Progenitor cell of endocrine pancreas (in vitro differentiated cells): Measurements from ENCODE around the gene AGR3. TPM values are rescaled to one million over a fixed set of nuclear protein-coding genes. Genes with fewer than 3 reads are reported as not detected.

Experiments used
- DNase-seq: peaks from one replicate; pipeline ENCODE4 v3.0.0; 2021; ENCODE audit warnings: low spot score; ENCODE audit not compliant: unreplicated experiment
- H3K27ac Mint-ChIP-seq: 2 replicates; pipeline ENCODE4 v1.8.0; 2021; ENCODE audit warnings: mild to moderate bottlenecking, moderate library complexity, mixed read lengths
- H3K27me3 Mint-ChIP-seq: 2 replicates; pipeline ENCODE4 v1.8.0; 2021; ENCODE audit warnings: mixed read lengths
- H3K36me3 Mint-ChIP-seq: 2 replicates; pipeline ENCODE4 v1.8.0; 2022; ENCODE audit warnings: mixed read lengths; ENCODE audit not compliant: insufficient read depth
- H3K4me1 Mint-ChIP-seq: 2 replicates; pipeline ENCODE4 v1.8.0; 2021; ENCODE audit warnings: low read depth, mixed read lengths
- H3K4me3 Mint-ChIP-seq: 2 replicates; pipeline ENCODE4 v1.8.0; 2021; ENCODE audit warnings: low read depth, mild to moderate bottlenecking, moderate library complexity, mixed read lengths
- H3K9me3 Mint-ChIP-seq: 2 replicates; pipeline ENCODE4 v1.8.0; 2021; ENCODE audit warnings: low read depth, mixed read lengths
- CTCF ChIP-seq: fragments of 200-600 bp; sonication (generic); IDR thresholded peaks from one replicate; pipeline ENCODE4 v1.5.0; 2021; ENCODE audit warnings: antibody characterized with exemption, mild to moderate bottlenecking; ENCODE audit not compliant: unreplicated experiment
- total RNA-seq: library from RNA; stranded (reverse); gene quantifications from 2 replicates; pipeline ENCODE4 v1.2.1, GENCODE V29; 2021

AGR3 gene
- total RNA-seq, 1 donor from 2014 or later: 5.8 TPM

GRCh38 chr7:16883918-16884317, 2.1 kb upstream of the AGR3 start:
- Mint-ChIP-seq H3K36me3 (no peaks in the 10 kb centered on the region), H3K4me3 (no peak overlapping the region), H3K9me3 (no peaks in the 10 kb centered on the region), H3K27me3 (no peaks in the 10 kb centered on the region), H3K4me1 (peaks cover 17% of the 10 kb centered on the region), H3K27ac (no peak overlapping the region)
- no peak for TF ChIP-seq CTCF
- DNase-seq: no peak

- H3K36me3 Mint-ChIP-seq: no peaks in the 10 kb centered on the region
- no peak for DNase-seq
- peak overlapping the region; percentile 9 for H3K4me3 Mint-ChIP-seq
- H3K4me1 Mint-ChIP-seq: peaks cover 20% of the 10 kb centered on the region
- no peak for TF ChIP-seq CTCF
- H3K9me3 Mint-ChIP-seq: no peaks in the 10 kb centered on the region
- H3K27ac Mint-ChIP-seq: peak overlapping the region; percentile 64
- H3K27me3 Mint-ChIP-seq: no peaks in the 10 kb centered on the region
Measured at GRCh38 chr7:16880554-16880953, 1.2 kb downstream of the AGR3 start.

- no peaks in the 10 kb centered on the region for H3K36me3 Mint-ChIP-seq
- no peak overlapping the region for H3K4me3 Mint-ChIP-seq
- H3K9me3 Mint-ChIP-seq: no peaks in the 10 kb centered on the region
- no peak overlapping the region for H3K27ac Mint-ChIP-seq
- DNase-seq: no peak
- peaks cover 20% of the 10 kb centered on the region for H3K4me1 Mint-ChIP-seq
- TF ChIP-seq CTCF: no peak
- H3K27me3 Mint-ChIP-seq: no peaks in the 10 kb centered on the region
Measured at GRCh38 chr7:16879181-16879580, 2.6 kb downstream of the AGR3 start.

- Mint-ChIP-seq H3K4me3 (no peak overlapping the region), H3K4me1 (peaks cover 7% of the 10 kb centered on the region), H3K36me3 (peaks cover 8% of the 10 kb centered on the region), H3K27ac (no peak overlapping the region), H3K27me3 (no peaks in the 10 kb centered on the region), H3K9me3 (peaks cover 12% of the 10 kb centered on the region)
- DNase-seq: no peak
- TF ChIP-seq CTCF: no peak
Measured at GRCh38 chr7:16875861-16876260, 5.9 kb downstream of the AGR3 start.

GRCh38 chr7:16874066-16874465, 7.7 kb downstream of the AGR3 start:
- Mint-ChIP-seq H3K27me3 (no peaks in the 10 kb centered on the region), H3K36me3 (peaks cover 8% of the 10 kb centered on the region), H3K27ac (no peak overlapping the region), H3K9me3 (peaks cover 12% of the 10 kb centered on the region), H3K4me1 (peaks cover 4% of the 10 kb centered on the region), H3K4me3 (no peak overlapping the region)
- DNase-seq: no peak
- no peak for TF ChIP-seq CTCF
